NCI-H146 (cell line): ENCODE data around the gene TRERF1.
A peak's percentile ranks its signal among the peaks of the same experiment; 100 is the strongest.

Source experiments
- DNase-seq: peaks from one replicate; lab custom pipeline; 2025; lab: John Stamatoyannopoulos, UW

TRERF1 gene

GRCh38 chr6:42275376-42276033 is 176.2 kb downstream of the TRERF1 start:
- DNase-seq: no peak

DNA sequence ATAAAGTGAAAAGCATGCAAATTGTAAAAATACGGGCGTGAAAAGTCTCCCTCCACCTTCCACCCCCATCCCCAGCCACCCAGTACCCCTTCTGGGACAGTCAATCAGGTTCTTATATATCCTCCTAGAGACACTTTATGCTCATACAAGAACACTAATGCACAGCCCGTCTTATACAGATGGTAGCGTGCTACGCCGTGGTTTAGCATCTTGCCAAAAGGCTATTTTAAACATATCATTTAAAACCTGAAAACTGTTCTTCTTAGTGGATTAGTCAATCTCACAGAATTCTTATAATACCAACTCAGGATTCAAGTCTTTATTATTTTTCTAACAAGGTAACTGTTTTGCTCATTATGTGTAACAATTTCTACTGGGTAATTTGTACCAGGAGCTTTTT is 176.8 kb downstream of the TRERF1 start:
- no peak for DNase-seq

DNA sequence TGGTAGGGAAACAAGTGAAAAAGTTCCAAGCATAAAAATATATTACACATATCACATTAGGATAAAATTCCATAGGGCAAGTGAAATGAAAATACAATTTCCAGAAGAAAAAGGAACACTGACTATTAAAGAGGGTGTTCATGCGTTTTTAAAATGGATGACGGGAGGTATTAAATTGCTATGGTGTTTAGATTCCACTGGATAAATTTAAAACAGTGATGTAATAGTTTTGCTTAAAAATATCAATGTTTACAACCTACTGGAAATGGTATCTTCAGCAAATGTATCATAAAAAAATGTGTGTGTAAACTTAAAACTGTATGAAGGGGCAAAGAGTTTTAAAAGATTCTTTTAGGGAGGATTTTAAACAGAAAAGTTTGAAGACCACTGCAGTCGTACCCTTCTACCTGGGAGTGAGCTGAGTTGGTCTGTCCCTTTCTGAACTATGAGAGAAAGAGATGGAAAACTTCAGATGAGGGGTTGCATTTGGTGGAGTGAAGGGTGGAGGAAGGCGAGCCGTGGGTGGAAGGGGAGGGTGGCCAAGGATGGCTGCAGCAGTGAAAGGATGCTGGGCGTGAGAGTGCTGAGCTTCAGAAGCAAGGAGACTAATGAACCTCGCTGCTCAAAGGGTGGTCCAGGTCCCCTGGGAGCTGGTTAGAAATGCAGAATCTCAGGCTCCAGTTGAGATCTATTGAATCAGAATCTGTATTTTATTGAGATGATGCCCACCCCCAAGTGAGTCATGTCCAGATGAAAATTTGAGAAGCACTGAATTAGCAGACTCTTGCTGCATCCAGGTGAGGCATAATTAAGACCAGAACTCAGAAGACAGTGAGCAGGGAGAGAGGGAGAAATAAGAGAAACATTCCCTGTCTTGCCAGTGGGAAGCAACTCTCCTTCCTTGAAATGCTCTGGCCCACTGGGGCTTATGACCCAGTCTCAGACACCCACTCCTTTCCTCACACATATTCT is 179.6 kb downstream of the TRERF1 start:
- no peak for DNase-seq

DNA sequence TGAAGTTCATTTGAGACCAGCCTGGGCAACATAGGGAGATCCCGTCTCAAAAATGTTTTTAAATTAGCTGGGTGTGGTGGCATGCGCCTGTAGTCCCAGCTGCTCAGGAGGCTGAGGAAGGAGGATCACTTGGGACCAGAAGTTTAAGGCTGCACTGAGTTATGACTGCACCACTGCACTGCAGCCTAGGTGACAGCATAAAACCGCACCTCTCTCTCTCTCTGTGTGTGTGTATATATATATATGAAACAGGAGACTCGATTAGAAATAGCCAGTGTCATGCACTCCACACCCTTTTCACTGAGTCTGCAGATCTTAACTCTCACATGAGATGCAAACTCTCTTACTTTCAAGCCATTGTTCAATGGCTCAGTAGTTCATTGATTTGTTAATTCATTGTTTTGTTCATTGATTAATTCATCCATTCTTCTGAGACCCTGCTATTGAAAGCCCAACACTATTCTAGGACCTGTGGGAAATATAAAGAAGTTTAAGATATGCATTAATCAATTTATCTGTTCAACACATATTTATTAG is 181.7 kb downstream of the TRERF1 start:
- no peak for DNase-seq

GRCh38 chr6:42269553-42269952 is 182.2 kb downstream of the TRERF1 start:
- no peak for DNase-seq

DNA sequence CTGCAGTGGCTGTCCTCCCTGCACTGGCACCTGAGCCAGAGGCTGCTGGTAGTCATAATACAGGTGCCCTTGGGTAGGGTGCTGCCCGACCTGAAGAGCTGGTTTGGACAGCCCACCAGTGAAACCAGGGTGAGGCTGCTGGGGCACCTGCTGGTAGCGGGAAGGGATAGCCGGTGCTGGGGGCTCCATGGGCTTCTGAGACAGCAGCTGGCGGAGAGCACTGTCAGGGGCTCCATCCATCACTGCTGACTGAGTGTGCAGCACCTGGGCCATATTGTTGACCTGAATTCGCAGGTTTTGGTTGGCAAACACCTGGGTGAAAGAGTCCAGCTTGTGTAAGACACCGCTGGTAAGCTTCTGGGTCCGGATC is 182.9 kb downstream of the TRERF1 start:
- DNase-seq: no peak

DNA sequence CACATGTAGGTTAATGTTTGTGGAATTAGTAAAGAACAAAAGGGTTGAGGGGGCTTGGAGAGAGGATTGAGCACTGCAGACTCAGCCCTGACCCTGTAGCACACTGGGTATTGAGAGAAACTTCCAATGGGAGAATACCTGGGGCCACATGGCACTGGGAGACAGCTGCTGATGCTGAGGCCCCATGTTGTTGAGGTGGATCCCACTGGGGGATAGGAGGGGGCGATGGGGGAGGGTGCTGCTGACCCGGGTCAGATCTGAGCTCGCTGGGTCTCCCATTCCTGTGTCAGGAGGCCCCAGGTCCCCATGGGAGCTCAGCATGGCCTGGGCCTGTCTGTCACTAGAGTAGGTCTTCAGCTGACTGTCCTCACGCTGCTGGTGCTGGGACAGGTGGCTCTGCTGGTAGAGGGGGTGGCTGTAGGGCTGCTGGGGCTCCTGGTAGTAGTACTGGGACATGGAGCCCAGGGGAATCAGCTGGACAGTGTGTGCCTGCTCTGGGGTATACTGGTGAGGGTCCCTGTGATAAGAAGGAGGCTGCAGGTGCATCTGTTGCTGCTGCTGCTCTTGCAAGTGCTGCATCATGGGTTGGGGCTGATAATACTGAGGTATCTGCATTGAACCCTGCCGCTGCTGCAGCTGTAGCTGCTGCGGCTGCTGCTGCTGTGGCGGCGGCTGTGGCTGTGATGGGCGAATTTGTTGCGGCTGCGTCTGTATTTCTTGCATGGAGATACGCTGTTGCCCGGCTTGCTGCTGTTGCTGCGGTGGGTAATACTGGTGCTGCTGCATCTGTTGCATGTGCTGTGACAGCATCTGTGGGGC is 183.5 kb downstream of the TRERF1 start:
- DNase-seq: no peak

GRCh38 chr6:42266538-42266937 is 185.2 kb downstream of the TRERF1 start:
- DNase-seq: no peak

DNA sequence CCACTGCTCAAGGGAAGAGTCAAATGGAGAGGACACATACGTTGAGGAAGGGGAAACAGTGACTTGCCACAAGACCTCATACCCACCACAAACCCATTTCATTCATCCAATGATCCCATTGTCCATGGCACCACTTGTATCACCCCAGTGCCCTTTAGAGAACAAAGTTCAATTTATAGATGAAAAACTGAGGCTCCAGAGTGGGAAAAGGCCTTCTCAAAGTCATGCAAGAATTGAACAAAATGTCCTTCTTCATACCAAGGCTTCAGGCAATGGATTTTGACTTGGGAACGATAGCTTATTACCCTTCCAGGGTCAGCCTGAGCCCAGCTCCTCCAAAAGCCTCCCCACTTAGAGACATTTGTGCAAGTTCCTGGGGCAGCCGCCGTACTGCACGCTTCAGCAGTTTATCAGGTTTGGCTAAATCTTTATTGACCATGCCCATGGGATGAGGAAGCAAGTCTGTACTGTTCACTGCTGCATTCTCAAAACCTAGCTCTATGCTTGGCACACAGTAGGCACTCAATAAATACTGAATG is 186.8 kb downstream of the TRERF1 start:
- DNase-seq: no peak

DNA sequence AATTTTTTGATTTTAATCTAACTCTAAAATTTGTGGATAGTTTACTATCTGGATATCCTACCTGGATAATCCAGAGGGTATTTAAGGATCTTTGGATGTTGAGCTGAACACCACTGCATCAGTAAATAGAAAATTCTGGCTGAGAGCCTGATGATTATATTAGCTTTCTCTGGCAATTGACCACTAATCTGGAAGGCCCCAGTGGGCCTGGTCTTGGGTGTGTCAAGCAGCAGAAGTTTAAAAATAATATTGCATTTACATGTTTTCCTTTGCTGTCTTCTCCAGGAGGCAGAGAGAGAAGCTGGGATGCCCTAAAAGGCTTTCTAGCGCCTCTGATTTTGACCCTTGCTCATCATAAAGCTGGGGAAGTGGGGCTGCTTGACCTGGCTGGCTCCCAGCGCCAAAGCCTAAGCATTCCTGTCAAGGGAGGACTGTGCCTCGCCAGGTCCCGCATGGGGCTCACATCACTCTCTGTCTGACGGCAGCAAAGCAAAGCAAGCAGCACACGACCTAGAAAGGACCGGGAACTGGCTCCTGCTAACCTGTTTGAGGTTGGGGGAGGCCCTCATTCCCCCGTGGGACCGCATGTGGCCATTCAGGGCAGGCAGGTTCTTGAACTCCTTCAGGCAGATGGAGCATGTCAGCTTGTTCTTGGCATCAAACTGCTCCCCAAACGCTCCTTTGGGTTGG is 187.4 kb downstream of the TRERF1 start:
- DNase-seq: no peak

- DNase-seq: no peak
Measured at GRCh38 chr6:42263165-42263728, 188.5 kb downstream of the TRERF1 start.

- peak; percentile 15 for DNase-seq
Measured at GRCh38 chr6:42260972-42261371, 190.8 kb downstream of the TRERF1 start.

GRCh38 chr6:42260396-42260888 is 191.3 kb downstream of the TRERF1 start:
- no peak for DNase-seq

DNA sequence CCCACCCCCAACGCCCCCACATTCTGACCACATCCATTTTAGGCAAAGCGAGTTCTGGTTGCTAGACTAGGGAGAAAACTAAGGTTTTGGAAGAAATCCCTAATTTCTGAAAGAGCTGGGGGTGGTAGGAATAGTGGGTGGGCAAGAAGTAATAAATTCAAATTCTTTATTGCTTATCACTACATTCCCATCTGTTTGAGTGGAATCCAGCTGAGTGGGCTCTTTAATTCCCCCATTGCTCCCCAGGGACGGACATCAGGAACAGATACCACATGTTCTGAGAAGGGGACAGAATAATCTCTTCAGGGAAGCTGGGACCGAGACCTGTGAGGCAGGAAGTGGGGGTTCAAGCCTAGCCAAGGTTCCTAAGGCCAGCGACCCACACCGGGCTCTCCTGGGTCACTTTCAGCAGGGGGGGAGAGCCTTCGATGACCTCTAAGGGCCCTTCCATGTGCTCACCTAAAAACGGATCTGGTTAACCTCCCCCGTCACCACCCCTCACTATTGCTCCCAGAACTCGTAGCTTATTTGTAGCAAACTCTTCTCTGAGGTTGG is 191.8 kb downstream of the TRERF1 start:
- no peak for DNase-seq

- no peak for DNase-seq
Measured at GRCh38 chr6:42259286-42259685, 192.4 kb downstream of the TRERF1 start.

DNA sequence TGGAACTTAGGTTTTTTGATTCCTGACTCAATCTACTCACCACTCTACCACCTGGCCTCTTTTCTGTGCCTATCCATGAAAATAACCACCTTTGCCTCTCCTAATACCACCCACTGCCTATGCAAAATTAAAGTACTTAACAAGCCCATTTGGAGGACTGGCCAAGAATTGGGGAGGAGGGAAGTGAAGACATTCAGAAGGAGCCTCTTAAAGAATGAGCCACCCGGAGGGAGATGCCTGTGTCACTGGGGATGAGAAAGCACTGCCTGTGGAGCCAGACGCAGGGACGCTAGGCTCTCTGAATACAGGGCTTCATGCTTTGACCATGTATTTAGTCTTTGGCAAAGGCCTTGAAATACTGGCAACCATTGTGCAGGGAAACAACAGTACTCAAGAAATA is 194.1 kb downstream of the TRERF1 start:
- DNase-seq: no peak

- no peak for DNase-seq
Measured at GRCh38 chr6:42257063-42257462, 194.7 kb downstream of the TRERF1 start.

DNA sequence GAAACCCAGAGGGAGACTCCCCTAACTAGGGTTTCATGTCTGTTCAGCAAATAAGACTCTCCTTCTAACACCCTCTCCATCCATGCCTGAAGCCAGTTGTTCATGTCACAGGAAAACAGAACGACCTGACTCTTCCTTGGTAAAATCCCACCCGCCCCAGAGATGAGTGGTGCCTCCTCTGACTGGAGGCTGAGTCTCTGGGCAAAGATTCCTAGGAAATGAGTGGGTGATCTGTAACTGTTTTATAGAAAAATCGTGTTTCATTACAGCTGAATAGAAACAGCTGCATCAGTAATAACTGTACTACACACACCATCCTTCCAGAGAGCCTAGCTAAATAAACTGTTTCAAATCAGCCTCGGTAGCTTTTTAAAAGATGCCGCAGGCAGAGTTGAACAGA is 196.7 kb downstream of the TRERF1 start:
- no peak for DNase-seq

DNA sequence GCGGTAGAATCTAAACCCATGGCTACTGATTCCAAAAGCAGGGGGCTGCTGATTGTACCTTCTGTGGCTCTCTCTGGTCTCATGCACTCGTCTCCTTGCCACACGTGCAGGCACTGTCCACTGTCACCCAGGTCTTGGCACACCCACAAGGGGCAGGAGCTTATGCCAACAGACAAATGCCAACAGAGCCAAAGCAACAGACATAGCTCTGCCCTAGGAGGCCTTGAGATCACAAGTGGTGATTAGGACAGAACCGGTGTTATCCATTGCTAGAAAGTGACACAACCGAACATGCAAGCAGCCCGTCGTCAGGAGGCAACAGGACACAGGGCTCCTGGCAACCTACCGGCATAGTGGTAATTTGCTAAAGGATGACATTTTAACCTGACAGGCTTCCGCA is 197.2 kb downstream of the TRERF1 start:
- no peak for DNase-seq

DNA sequence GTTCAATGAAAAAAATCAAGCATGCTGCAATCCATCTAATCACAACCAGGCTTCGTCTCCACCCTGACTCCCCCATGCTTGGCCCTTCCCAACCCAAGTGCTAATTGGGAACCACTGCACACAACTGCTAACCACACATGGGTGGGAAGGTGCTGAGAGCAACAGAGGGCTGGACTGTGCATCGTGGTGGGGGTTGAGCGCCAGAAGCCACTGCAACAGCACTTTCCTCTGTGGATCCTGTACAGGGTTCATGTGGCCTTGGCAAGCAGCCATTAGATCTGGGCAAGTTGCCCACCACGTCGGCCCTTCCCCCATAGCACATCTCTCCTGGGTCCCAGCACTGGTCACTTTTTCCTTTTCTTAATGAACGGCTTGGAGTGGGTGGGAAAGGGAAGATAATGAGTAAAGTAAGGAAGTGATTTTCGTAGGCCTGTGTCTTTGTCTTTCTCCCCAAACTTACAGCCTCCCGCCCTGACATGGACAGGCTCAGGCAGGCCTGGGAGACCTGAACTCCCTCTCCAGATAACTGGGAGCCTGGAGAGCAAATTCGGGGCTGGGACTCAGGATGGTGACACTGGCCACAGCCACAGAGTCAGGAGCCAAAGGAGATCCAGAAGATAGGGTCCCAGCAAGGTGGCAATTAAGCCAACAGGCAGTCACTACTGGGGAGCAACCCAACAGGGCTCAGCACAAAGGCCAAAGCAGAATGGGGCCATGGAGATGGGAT is 199.7 kb downstream of the TRERF1 start:
- peak; percentile 15 for DNase-seq
